Fibroblast of skin of scalp (primary cell): Measurements from ENCODE around the gene ABLIM2.

Experiments used
- DNase-seq: peaks from one replicate; pipeline ENCODE4 v3.0.0-alpha.2; 2013

ABLIM2 gene

GRCh38 chr4:8067274-8067936 lies 91.2 kb downstream of the ABLIM2 start:
- no peak for DNase-seq

- DNase-seq, result no peak
Measured at GRCh38 chr4:8066336-8066931, 92.2 kb downstream of the ABLIM2 start.

GRCh38 chr4:8063974-8064563 lies 94.5 kb downstream of the ABLIM2 start:
- no peak for DNase-seq

GRCh38 chr4:8061573-8061972 lies 97.0 kb downstream of the ABLIM2 start:
- DNase-seq, result no peak

GRCh38 chr4:8061145-8061544 lies 97.5 kb downstream of the ABLIM2 start:
- DNase-seq, result no peak

GRCh38 chr4:8060632-8061031 lies 98.0 kb downstream of the ABLIM2 start:
- DNase-seq, result no peak

GRCh38 chr4:8058031-8058479 lies 100.6 kb downstream of the ABLIM2 start:
- DNase-seq, result no peak

- DNase-seq, result no peak
Measured at GRCh38 chr4:8055206-8055605, 103.4 kb downstream of the ABLIM2 start.

GRCh38 chr4:8053688-8054449 lies 104.7 kb downstream of the ABLIM2 start:
- no peak for DNase-seq

GRCh38 chr4:8052160-8052691 lies 106.4 kb downstream of the ABLIM2 start:
- DNase-seq, result no peak

- DNase-seq, result no peak
Measured at GRCh38 chr4:8051644-8052043, 107.0 kb downstream of the ABLIM2 start.

GRCh38 chr4:8050555-8051206 lies 107.9 kb downstream of the ABLIM2 start:
- DNase-seq, result peak; percentile 25

GRCh38 chr4:8050180-8050554 lies 108.4 kb downstream of the ABLIM2 start:
- DNase-seq, result no peak

- no peak for DNase-seq
Measured at GRCh38 chr4:8048856-8049676, 109.5 kb downstream of the ABLIM2 start.

- DNase-seq, result no peak
Measured at GRCh38 chr4:8047837-8048678, 110.6 kb downstream of the ABLIM2 start.

GRCh38 chr4:8046925-8047541 lies 111.6 kb downstream of the ABLIM2 start:
- no peak for DNase-seq

- DNase-seq, result no peak
Measured at GRCh38 chr4:8045909-8046308, 112.7 kb downstream of the ABLIM2 start.

- no peak for DNase-seq
Measured at GRCh38 chr4:8044699-8045098, 113.9 kb downstream of the ABLIM2 start.

- no peak for DNase-seq
Measured at GRCh38 chr4:8044244-8044643, 114.4 kb downstream of the ABLIM2 start.

- DNase-seq, result no peak
Measured at GRCh38 chr4:8043596-8043995, 115.0 kb downstream of the ABLIM2 start.
